Lower leg skin (tissue), 4 donors: Measurements from ENCODE around the gene NCOR2. TPM values are rescaled to one million over a fixed set of nuclear protein-coding genes. Genes with fewer than 3 reads are reported as not detected.

Experiments
- DNase-seq, 2 donors: peaks; one replicate each; pipeline ENCODE4 v3.0.0-alpha.2; 2019; ENCODE audit warnings: low spot score in 2 of 2
- H3K4me3 ChIP-seq: fragments of 200-600 bp; sonication (generic); 2 replicates; pipeline ENCODE4 v1.5.1; 2017; ENCODE audit warnings: mild to moderate bottlenecking, low read depth; ENCODE audit not compliant: poor library complexity, severe bottlenecking
- CTCF ChIP-seq, 3 donors: fragments of 450-650 bp; IDR thresholded peaks; one replicate each; pipeline ENCODE4 v1.5.1; 2016; ENCODE audit warnings: antibody characterized with exemption in 3 of 3, mild to moderate bottlenecking in 3 of 3, moderate library complexity in 2 of 3
- POLR2A ChIP-seq, 2 donors: fragments of 450-650 bp; IDR thresholded peaks; one replicate each; pipeline ENCODE4 v1.6.1; 2016 to 2017; ENCODE audit warnings: antibody characterized with exemption in 2 of 2, mild to moderate bottlenecking in 1 of 2, moderate library complexity in 1 of 2
- WGBS, 2 donors: methylation state at CpG; one replicate each; pipeline ENCODE4 v1.1.5; 2018; 5-methylcytosine and 5-hydroxymethylcytosine counted together
- intact Hi-C: fragments of 100-400 bp; cut with DNase I; formaldehyde crosslinking; loops from one replicate; pipeline ENCODE4 v1.15.0; 2023; ENCODE audit warnings: low total_unique reads
- total RNA-seq, 4 donors: library from RNA; depleted of rRNA; stranded (reverse); fragments of >200 nt; gene quantifications; one replicate each; pipeline ENCODE4 v1.1.0, GENCODE V29; 2016

NCOR2 gene
- total RNA-seq, 4 donors from 2014 or later = 92.1 to 262 (median 137) TPM

GRCh38 chr12:124541322-124541721 is 26.1 kb downstream of the NCOR2 start:
- WGBS, 2 donors = 57% methylated on average over 1 of the region's 1 CpG; no CpG with 5 or more reads in 1 of the 2 donors
- no peak overlapping the region for H3K4me3 ChIP-seq
- no peak for TF ChIP-seq CTCF (IDR thresholded peaks at IDR 0.05)
- DNase-seq = no peak
- intact Hi-C loops = no loop called here

GRCh38 chr12:124539084-124540041 is 28.0 kb downstream of the NCOR2 start:
- intact Hi-C loops = no loop called here
- no peak overlapping the region for H3K4me3 ChIP-seq
- 76 to 77% methylated on average over 34 to 36 of the region's 37 CpGs for WGBS, 2 donors
- DNase-seq = no peak
- no peak for TF ChIP-seq POLR2A (IDR thresholded peaks at IDR 0.05)
- TF ChIP-seq CTCF (IDR thresholded peaks at IDR 0.05) = no peak

- 41 to 47% methylated on average over 21 of the region's 22 CpGs for WGBS, 2 donors
- intact Hi-C loops = no loop called here
These were observed 29.0 kb downstream of the NCOR2 start for GRCh38 chr12:124538194-124539082.

GRCh38 chr12:124537525-124538193 is 29.8 kb downstream of the NCOR2 start:
- intact Hi-C loops = no loop called here
- WGBS, 2 donors = 30 to 36% methylated on average over 11 to 12 of the region's 12 CpGs
- no peak overlapping the region for H3K4me3 ChIP-seq
- TF ChIP-seq POLR2A (IDR thresholded peaks at IDR 0.05) (no peak), CTCF (IDR thresholded peaks at IDR 0.05) (no peak)
- DNase-seq = no peak

More at GRCh38 chr12:124538194-124539082, 29.0 kb downstream of the NCOR2 start:
- no peak overlapping the region for H3K4me3 ChIP-seq
- no peak for DNase-seq
- TF ChIP-seq POLR2A (IDR thresholded peaks at IDR 0.05) = no peak
- TF ChIP-seq CTCF (IDR thresholded peaks at IDR 0.05) = no peak

GRCh38 chr12:124536641-124537040 is 30.8 kb downstream of the NCOR2 start:
- 73 to 80% methylated on average over 9 of the region's 9 CpGs for WGBS, 2 donors
- intact Hi-C loops = no loop called here
- no peak for DNase-seq
- TF ChIP-seq POLR2A (IDR thresholded peaks at IDR 0.05) (no peak), CTCF (IDR thresholded peaks at IDR 0.05) (no peak)
- H3K4me3 ChIP-seq = no peak overlapping the region
